ENCODE data around the gene SLC27A2. TPM values are rescaled to one million over a fixed set of nuclear protein-coding genes. Genes with fewer than 3 reads are reported as not detected.

The SLC27A2 gene
- total RNA-seq, 2 experiments from 2014 or later: 36.4 to 54.0 TPM

DNA sequence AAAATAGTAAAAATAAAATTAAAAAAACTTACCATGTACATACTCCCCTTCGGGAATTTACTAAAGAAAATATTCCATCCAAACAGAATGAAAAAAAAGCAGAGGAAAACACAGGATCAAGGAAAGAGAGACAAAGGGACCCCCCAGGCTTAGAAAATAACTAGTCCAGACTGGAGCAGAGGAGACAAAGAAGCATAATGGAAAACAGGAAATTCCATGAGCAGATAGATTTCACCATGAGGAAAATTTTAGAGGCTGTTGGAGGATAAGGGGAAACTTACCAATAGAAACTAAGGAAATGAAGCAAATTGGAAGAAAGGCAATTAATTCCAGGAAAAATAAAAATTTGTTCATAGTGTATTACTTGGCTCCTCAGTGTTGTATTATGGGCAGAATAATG lies 36.7 kb downstream of the SLC27A2 start:
- CTCF ChIA-PET: no interaction called here
- ATAC-seq: no peak
- peaks cover 1% of the 10 kb centered on the region for H3K4me1 Mint-ChIP-seq

DNA sequence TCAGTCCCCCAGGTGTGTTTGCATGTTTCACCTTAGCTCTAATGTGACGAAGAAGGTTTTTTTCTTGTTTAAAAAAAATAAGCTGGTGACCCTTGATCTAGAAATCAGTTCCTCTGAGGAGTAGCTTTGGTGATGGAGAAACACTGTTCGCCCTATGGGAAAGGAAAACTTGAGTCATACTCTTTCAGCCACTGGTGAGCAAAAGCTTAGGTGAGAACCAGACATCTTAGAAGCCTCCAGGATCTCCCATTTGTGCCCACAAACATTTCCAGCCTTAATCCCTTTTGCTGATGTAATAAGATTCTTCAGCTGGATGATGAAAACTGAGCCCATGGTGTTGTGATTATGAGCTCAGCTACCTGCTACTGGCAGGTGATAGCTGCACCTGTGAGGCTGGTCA lies 37.8 kb downstream of the SLC27A2 start:
- peaks cover 41% of the 10 kb centered on the region for H3K36me3 Mint-ChIP-seq
- DNase-seq (no peak), ATAC-seq (no peak)
- CTCF ChIA-PET: interaction anchor here (0.5 to 1.4 kb wide), 3 partner anchors 13 to 313 kb away, joined by 3 to 4 read pairs (median 3); no protein-coding TSS in a partner anchor
- no peaks in the 10 kb centered on the region for H3K27me3 Mint-ChIP-seq
- H3K9me3 Mint-ChIP-seq (ENCODE audit: low read depth): no peaks in the 10 kb centered on the region
- H3K27ac Mint-ChIP-seq: no peak overlapping the region
- H3K4me1 Mint-ChIP-seq: peaks cover 1% of the 10 kb centered on the region
- H3K4me3 Mint-ChIP-seq: no peak overlapping the region

More for the DNA sequence above, 36.7 kb downstream of the SLC27A2 start:
- no peak for DNase-seq
- Mint-ChIP-seq H3K36me3 (peaks cover 38% of the 10 kb centered on the region), H3K4me3 (no peak overlapping the region), H3K9me3 (ENCODE audit: low read depth) (no peaks in the 10 kb centered on the region), H3K27me3 (no peaks in the 10 kb centered on the region), H3K27ac (no peak overlapping the region)

DNA sequence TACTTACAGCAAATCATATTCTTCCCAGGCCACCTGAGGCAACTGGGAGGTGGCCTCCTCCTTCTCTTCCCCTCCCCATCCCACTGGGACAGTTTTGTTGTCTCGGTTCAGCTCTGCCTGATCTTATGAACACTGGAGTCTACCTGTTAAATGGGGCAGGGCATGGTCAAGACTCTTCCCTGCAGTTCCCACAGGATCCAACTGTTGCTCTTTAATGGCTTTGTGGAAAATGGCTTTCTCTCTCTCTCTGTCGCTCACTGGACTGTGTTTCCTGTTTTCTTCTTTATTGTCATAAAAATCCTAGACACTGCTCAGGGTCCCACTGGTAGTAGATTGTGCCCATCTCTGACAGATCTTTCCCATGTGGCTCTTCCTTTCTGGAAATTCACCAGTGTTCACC lies 40.2 kb downstream of the SLC27A2 start:
- DNase-seq: no peak
- Mint-ChIP-seq H3K36me3 (peaks cover 42% of the 10 kb centered on the region), H3K27ac (no peak overlapping the region), H3K4me1 (peaks cover 1% of the 10 kb centered on the region), H3K4me3 (no peak overlapping the region), H3K9me3 (ENCODE audit: low read depth) (no peaks in the 10 kb centered on the region), H3K27me3 (no peaks in the 10 kb centered on the region)
- CTCF ChIA-PET: no interaction called here
- no peak for ATAC-seq

DNA sequence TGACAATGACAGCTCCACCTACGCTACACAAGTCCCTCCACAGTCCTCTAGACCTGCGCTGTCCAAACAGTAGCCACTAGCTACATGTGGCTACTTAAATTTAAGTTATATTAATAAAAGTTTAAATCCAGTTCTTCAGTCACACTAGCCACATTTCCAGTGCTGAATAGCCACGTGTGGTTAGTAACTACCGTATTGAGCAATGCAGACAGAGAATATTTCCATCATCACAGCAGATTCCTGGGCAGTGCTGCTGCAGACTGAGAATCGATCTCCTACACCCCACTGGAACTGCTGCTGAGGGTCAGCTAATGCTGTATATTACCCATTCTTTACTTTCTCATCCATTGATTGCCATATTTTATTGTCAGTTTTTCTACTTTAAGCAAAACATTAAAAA lies 42.6 kb downstream of the SLC27A2 start:
- Mint-ChIP-seq H3K27me3 (no peaks in the 10 kb centered on the region), H3K9me3 (ENCODE audit: low read depth) (no peaks in the 10 kb centered on the region), H3K27ac (no peak overlapping the region), H3K4me1 (no peaks in the 10 kb centered on the region), H3K4me3 (no peak overlapping the region), H3K36me3 (peaks cover 54% of the 10 kb centered on the region)
- DNase-seq: no peak
- ATAC-seq: no peak
- CTCF ChIA-PET: no interaction called here

DNA sequence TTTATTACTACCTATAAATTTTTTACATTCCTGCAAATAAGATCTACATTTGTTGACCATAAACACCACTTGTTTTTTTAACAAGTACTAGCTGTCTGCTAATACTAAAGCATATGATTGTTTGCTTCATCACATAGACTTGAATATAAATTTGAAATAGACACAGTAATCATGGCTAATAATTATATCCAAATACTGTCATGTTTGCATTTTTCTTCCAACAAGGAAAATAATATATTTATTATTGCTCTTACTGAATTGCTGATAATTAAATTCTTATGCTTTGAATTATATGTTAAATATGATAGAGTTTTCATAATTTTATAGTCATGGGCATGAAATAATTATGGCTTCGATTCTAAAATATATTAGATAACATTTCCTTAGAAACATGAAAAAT lies 43.1 kb downstream of the SLC27A2 start:
- Mint-ChIP-seq H3K9me3 (ENCODE audit: low read depth) (no peaks in the 10 kb centered on the region), H3K4me3 (no peak overlapping the region), H3K36me3 (peaks cover 55% of the 10 kb centered on the region), H3K27me3 (no peaks in the 10 kb centered on the region), H3K27ac (no peak overlapping the region), H3K4me1 (no peaks in the 10 kb centered on the region)
- CTCF ChIA-PET: interaction anchor here (1.6 kb wide), 1 partner anchor 91 kb away, joined by 4 read pairs; no protein-coding TSS in a partner anchor
- DNase-seq (no peak), ATAC-seq (no peak)

DNA sequence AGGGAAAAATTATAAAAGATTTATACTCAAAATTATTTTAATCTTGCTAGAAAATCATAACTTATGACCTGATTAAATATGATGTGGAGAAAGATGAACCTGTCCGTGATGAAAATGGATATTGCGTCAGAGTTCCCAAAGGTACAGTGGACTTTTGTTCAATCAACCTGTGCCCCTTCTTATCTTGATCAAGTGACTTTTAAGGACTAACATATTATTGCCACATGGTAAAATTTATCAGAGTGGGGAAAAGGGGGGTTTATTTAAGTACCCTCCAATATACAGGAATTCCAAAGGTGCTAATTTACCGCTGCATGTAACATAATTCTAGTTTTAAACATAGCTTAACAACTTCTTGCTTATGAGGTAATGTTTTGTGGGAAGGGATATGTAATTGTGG lies 43.9 kb downstream of the SLC27A2 start:
- no peaks in the 10 kb centered on the region for H3K4me1 Mint-ChIP-seq
- H3K9me3 Mint-ChIP-seq (ENCODE audit: low read depth): no peaks in the 10 kb centered on the region
- ATAC-seq: no peak
- peaks cover 55% of the 10 kb centered on the region for H3K36me3 Mint-ChIP-seq
- H3K4me3 Mint-ChIP-seq: no peak overlapping the region
- H3K27ac Mint-ChIP-seq: no peak overlapping the region
- no peaks in the 10 kb centered on the region for H3K27me3 Mint-ChIP-seq
- CTCF ChIA-PET: interaction anchor here (1.6 kb wide), 1 partner anchor 90 kb away, joined by 4 read pairs; no protein-coding TSS in a partner anchor
- DNase-seq: no peak

DNA sequence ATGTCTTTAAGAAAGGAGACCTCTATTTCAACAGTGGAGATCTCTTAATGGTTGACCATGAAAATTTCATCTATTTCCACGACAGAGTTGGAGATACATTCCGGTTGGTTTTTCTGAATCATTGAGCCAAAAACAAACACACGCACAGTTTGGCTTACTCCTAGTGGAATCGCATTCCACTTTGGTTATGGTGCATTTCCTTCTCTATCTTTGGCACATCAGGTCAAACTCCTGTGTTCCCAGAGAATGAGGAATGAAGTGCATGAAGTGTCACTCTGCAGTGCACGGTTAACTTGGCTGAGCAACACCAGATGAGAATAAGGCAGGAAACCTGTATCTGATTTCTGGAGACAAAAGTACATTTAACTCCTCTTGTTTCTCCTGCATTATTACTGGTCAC lies 45.1 kb downstream of the SLC27A2 start:
- Mint-ChIP-seq H3K9me3 (ENCODE audit: low read depth) (no peaks in the 10 kb centered on the region), H3K4me1 (no peaks in the 10 kb centered on the region), H3K27me3 (no peaks in the 10 kb centered on the region), H3K4me3 (no peak overlapping the region), H3K36me3 (peaks cover 56% of the 10 kb centered on the region), H3K27ac (no peak overlapping the region)
- CTCF ChIA-PET: no interaction called here
- DNase-seq: no peak
- ATAC-seq: no peak

DNA sequence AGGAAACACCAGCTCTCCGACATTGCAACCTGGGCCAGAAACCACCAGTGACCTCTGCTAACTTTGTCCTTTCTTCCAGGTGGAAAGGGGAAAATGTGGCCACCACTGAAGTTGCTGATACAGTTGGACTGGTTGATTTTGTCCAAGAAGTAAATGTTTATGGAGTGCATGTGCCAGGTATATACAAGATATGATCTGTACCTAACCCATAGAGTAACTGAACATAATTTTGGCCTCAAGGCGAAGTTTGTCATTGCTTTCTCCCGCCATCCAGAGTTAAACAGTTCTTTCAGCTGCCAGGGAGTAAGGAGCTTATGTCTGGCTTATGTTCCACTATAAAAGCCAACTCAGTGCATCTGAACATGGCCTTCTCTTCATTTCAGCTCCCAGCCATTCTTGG lies 46.9 kb downstream of the SLC27A2 start:
- no peak overlapping the region for H3K27ac Mint-ChIP-seq
- H3K36me3 Mint-ChIP-seq: peaks cover 54% of the 10 kb centered on the region
- ATAC-seq (no peak), DNase-seq (no peak)
- no peaks in the 10 kb centered on the region for H3K9me3 Mint-ChIP-seq (ENCODE audit: low read depth)
- peaks cover 9% of the 10 kb centered on the region for H3K4me1 Mint-ChIP-seq
- H3K27me3 Mint-ChIP-seq: no peaks in the 10 kb centered on the region
- CTCF ChIA-PET: interaction anchor here (1.1 kb wide), 1 partner anchor 87 kb away, joined by 3 read pairs; no protein-coding TSS in a partner anchor
- H3K4me3 Mint-ChIP-seq: no peak overlapping the region

DNA sequence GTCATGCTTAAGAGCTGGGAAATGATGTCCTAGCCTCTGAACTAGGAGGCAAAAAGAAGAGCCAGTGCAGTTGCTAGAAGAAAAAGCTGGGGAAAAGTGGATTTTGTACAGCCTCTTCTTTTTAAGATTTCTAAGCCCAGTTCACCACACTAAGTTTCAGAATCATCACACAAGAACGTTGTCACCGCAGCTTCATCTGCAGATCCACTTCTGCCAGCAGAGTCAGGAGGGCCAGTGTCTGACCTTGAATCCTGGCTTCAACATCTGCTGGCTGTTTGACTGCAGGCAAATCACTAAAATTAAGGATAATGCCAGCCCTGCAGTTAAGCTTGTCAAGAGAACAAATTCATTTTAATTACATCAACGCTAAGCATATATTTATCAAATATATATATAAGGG lies 47.3 kb downstream of the SLC27A2 start:
- peaks cover 57% of the 10 kb centered on the region for H3K36me3 Mint-ChIP-seq
- ATAC-seq: no peak
- H3K4me1 Mint-ChIP-seq: peaks cover 9% of the 10 kb centered on the region
- DNase-seq: no peak
- no peak overlapping the region for H3K4me3 Mint-ChIP-seq
- CTCF ChIA-PET: interaction anchor here (1.1 kb wide), 1 partner anchor 86 kb away, joined by 3 read pairs; no protein-coding TSS in a partner anchor
- no peaks in the 10 kb centered on the region for H3K27me3 Mint-ChIP-seq
- no peak overlapping the region for H3K27ac Mint-ChIP-seq
- no peaks in the 10 kb centered on the region for H3K9me3 Mint-ChIP-seq (ENCODE audit: low read depth)

DNA sequence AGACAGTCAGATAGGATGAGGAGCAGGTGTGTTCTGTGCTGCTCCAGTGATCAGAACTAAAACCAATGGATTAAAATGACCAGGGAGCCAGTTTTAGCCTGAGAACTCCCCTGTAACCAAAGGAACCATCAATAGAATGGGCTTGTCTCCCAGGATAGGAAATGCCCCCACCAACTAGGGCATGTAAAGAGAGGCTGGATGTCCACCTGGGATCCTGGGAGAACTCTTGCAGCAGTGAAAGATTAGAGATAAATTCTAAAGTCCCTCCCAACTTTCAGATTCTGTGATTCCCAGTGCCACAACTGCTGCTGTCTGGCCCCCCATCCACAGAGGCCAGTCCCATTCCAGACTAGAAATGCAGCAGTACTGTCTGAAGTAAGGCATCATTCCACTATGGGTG lies 49.8 kb downstream of the SLC27A2 start:
- no peaks in the 10 kb centered on the region for H3K9me3 Mint-ChIP-seq (ENCODE audit: low read depth)
- DNase-seq (no peak), ATAC-seq (no peak)
- H3K27ac Mint-ChIP-seq: no peak overlapping the region
- no peak overlapping the region for H3K4me3 Mint-ChIP-seq
- H3K4me1 Mint-ChIP-seq: peaks cover 9% of the 10 kb centered on the region
- H3K27me3 Mint-ChIP-seq: no peaks in the 10 kb centered on the region
- peaks cover 62% of the 10 kb centered on the region for H3K36me3 Mint-ChIP-seq
- CTCF ChIA-PET: interaction anchor here (1.0 kb wide), 1 partner anchor 20 kb away, joined by 5 read pairs; no protein-coding TSS in a partner anchor

DNA sequence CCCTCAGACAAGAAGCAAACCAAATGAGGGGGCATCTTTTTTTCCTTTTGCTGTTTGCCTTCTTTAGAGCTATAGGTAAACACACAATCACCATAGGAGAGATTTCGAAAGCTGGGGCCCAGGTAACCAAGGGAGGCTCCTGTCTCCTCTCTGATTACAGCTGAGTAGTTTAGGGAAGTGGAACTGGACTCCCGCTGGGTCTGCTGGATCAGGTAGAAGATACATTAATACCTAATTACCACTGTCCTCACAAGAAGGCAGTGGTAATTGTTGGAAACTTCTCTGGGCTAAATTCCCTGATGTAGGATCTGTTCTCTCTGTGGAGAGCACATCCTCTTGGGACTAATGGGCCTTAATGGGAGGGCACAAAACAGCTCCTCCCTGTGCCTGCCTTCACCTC lies 50.8 kb downstream of the SLC27A2 start:
- Mint-ChIP-seq H3K4me3 (no peak overlapping the region), H3K27me3 (no peaks in the 10 kb centered on the region), H3K36me3 (peaks cover 54% of the 10 kb centered on the region), H3K27ac (no peak overlapping the region), H3K9me3 (ENCODE audit: low read depth) (no peaks in the 10 kb centered on the region), H3K4me1 (peaks cover 9% of the 10 kb centered on the region)
- CTCF ChIA-PET: interaction anchor here (0.9 to 1.0 kb wide), 2 partner anchors 9 to 13 kb away, joined by 3 read pairs; no protein-coding TSS in a partner anchor
- no peak for DNase-seq
- no peak for ATAC-seq

DNA sequence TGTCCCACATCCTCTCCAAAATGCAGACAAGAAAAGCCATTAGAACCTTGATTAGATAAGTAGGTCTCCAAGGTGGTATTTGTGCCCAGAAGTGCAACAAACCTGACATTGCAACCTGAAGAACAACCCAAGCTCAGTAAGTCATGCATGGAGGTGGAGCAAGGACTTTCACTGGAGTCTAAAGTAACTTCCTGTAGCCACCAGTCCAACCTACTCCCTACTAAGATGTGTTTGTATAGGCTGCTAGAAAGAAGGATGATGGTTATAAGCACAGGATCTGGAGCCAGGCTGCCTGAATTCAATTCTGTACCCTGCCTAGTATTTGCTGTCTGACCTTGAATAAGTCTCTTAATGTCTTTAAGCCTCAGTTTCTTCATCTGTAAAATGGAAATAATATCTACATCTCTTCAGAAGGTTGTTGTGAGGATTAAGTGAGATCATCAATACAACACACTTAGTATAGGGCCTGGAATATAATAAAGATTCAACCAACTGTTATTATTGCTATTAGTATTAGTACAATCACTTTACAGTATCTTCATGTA lies 51.3 kb downstream of the SLC27A2 start:
- Mint-ChIP-seq H3K27me3 (no peaks in the 10 kb centered on the region), H3K4me3 (no peak overlapping the region), H3K36me3 (peaks cover 51% of the 10 kb centered on the region), H3K9me3 (ENCODE audit: low read depth) (no peaks in the 10 kb centered on the region), H3K4me1 (peaks cover 9% of the 10 kb centered on the region), H3K27ac (no peak overlapping the region)
- DNase-seq (no peak), ATAC-seq (no peak)
- CTCF ChIA-PET: interaction anchor here (0.9 to 1.0 kb wide), 2 partner anchors 8 to 13 kb away, joined by 3 read pairs; no protein-coding TSS in a partner anchor

DNA sequence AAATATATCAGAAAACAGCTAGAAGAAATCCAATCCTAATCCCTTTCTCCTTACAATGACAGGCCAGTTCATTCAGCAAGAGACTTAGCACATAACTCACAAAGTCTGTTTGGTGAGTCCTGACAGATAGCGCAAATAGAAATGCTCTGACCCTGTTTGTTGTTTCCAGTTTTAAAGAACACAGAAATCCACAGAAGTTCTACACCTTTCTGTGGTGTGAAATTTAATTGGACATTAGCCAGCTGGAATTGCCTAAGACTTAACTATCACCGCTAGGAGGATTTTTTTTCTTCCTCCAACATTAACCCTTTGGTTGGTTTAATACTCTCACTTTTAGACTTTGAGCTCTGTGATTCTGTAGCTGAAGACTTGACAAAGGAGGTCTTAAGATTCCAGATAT lies 52.8 kb downstream of the SLC27A2 start:
- no peaks in the 10 kb centered on the region for H3K27me3 Mint-ChIP-seq
- no peaks in the 10 kb centered on the region for H3K9me3 Mint-ChIP-seq (ENCODE audit: low read depth)
- CTCF ChIA-PET: interaction anchor here (0.7 to 1.5 kb wide), 3 partner anchors 23 to 623 kb away, joined by 3 to 4 read pairs (median 3); no protein-coding TSS in a partner anchor
- DNase-seq (no peak), ATAC-seq (no peak)
- H3K4me1 Mint-ChIP-seq: peaks cover 11% of the 10 kb centered on the region
- peaks cover 41% of the 10 kb centered on the region for H3K36me3 Mint-ChIP-seq
- H3K27ac Mint-ChIP-seq: no peak overlapping the region
- H3K4me3 Mint-ChIP-seq: no peak overlapping the region

DNA sequence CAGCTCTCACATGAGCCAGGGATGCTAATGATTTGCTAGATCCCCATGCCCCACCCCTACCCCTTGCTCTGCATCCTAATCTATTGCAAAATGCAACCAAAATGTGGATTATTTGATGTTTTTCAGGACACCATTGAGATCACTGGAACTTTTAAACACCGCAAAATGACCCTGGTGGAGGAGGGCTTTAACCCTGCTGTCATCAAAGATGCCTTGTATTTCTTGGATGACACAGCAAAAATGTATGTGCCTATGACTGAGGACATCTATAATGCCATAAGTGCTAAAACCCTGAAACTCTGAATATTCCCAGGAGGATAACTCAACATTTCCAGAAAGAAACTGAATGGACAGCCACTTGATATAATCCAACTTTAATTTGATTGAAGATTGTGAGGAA lies 53.8 kb downstream of the SLC27A2 start:
- no peaks in the 10 kb centered on the region for H3K9me3 Mint-ChIP-seq (ENCODE audit: low read depth)
- H3K27ac Mint-ChIP-seq: no peak overlapping the region
- DNase-seq (no peak), ATAC-seq (no peak)
- CTCF ChIA-PET: interaction anchor here (1.5 kb wide), 1 partner anchor 27 kb away, joined by 4 read pairs; no protein-coding TSS in a partner anchor
- no peak overlapping the region for H3K4me3 Mint-ChIP-seq
- H3K4me1 Mint-ChIP-seq: peaks cover 16% of the 10 kb centered on the region
- peaks cover 37% of the 10 kb centered on the region for H3K36me3 Mint-ChIP-seq
- H3K27me3 Mint-ChIP-seq: no peaks in the 10 kb centered on the region

Measured in activated CD8-positive, alpha-beta memory T cell treated with anti-CD3 and anti-CD28 coated beads, Interleukin-2, amount 10 ng/mL, durations not matched to agents 7 days and 5 days (primary cell).